ENCODE data around the gene NBEAL2.

Gene NBEAL2

GRCh38 chr3:46943237-46944187 lies 36.0 kb upstream of the NBEAL2 start:
- DNase-seq (ENCODE audit: low read depth) = no peak

GRCh38 chr3:46944191-46944590 lies 35.3 kb upstream of the NBEAL2 start:
- no peak for DNase-seq (ENCODE audit: low read depth)

GRCh38 chr3:46946416-46946815 lies 33.0 kb upstream of the NBEAL2 start:
- DNase-seq (ENCODE audit: low read depth) = no peak

GRCh38 chr3:46946856-46947545 lies 32.5 kb upstream of the NBEAL2 start:
- DNase-seq (ENCODE audit: low read depth) = no peak

GRCh38 chr3:46947546-46947901 lies 31.9 kb upstream of the NBEAL2 start:
- DNase-seq (ENCODE audit: low read depth) = no peak

GRCh38 chr3:46947981-46948791 lies 31.3 kb upstream of the NBEAL2 start:
- peak; percentile 25 for DNase-seq (ENCODE audit: low read depth)

GRCh38 chr3:46948830-46949671 lies 30.4 kb upstream of the NBEAL2 start:
- DNase-seq (ENCODE audit: low read depth) = no peak

GRCh38 chr3:46950177-46950576 lies 29.3 kb upstream of the NBEAL2 start:
- no peak for DNase-seq (ENCODE audit: low read depth)

- no peak for DNase-seq (ENCODE audit: low read depth)
Observed at GRCh38 chr3:46950650-46951241, 28.7 kb upstream of the NBEAL2 start.

- no peak for DNase-seq (ENCODE audit: low read depth)
Observed at GRCh38 chr3:46952813-46953212, 26.7 kb upstream of the NBEAL2 start.

- no peak for DNase-seq (ENCODE audit: low read depth)
Observed at GRCh38 chr3:46953234-46954010, 26.0 kb upstream of the NBEAL2 start.

- DNase-seq (ENCODE audit: low read depth) = no peak
Observed at GRCh38 chr3:46954178-46954577, 25.3 kb upstream of the NBEAL2 start.

- DNase-seq (ENCODE audit: low read depth) = no peak
Observed at GRCh38 chr3:46955157-46955556, 24.3 kb upstream of the NBEAL2 start.

GRCh38 chr3:46955801-46956259 lies 23.6 kb upstream of the NBEAL2 start:
- DNase-seq (ENCODE audit: low read depth) = no peak

GRCh38 chr3:46957092-46957820 lies 22.2 kb upstream of the NBEAL2 start:
- DNase-seq (ENCODE audit: low read depth) = no peak

- DNase-seq (ENCODE audit: low read depth) = no peak
Observed at GRCh38 chr3:46958467-46959160, 20.9 kb upstream of the NBEAL2 start.

- no peak for DNase-seq (ENCODE audit: low read depth)
Observed at GRCh38 chr3:46959161-46959511, 20.3 kb upstream of the NBEAL2 start.

GRCh38 chr3:46960081-46960701 lies 19.3 kb upstream of the NBEAL2 start:
- no peak for DNase-seq (ENCODE audit: low read depth)

- DNase-seq (ENCODE audit: low read depth) = no peak
Observed at GRCh38 chr3:46960835-46961234, 18.6 kb upstream of the NBEAL2 start.

Measured in stimulated activated CD8-positive, alpha-beta memory T cell treated with anti-CD3 and anti-CD28 coated beads, Interleukin-7, amount 100 ng/mL, for 24 hours (primary cell).